K562 (cell line): ENCODE results near the gene SLC39A11. TPM values are rescaled to one million over a fixed set of nuclear protein-coding genes. Genes with fewer than 3 reads are reported as not detected.

ENCODE experiments used
- ATAC-seq: fragments of 200-7000 bp; cut with Tn5 transposase; 3 replicates; pipeline ENCODE4 v1.9.1; 2020; ENCODE audit warnings: moderate library complexity
- BruUV-seq: library from RNA; stranded (reverse); fragments of 400-500 nt; replicated peaks from 2 replicates; lab custom pipeline; 2021; lab: Mats Ljungman, UMichigan
- CTCF ChIA-PET: fragments of 300-600 bp; formaldehyde crosslinking; extraction: SDS; loops from one replicate; lab custom pipeline; 2021; ENCODE audit warnings: low intra/inter-chr PET ratio; lab: Yijun Ruan, JAX
- POLR2A ChIA-PET: fragments of 300-600, 350-650 bp; sonication (Branson Sonifier 250); formaldehyde crosslinking; extraction: SDS; loops from one replicate; lab custom pipeline; 2021; ENCODE audit warnings: antibody characterized with exemption, inconsistent platforms; lab: Yijun Ruan, JAX
- DNase-seq, 4 experiments: peaks; one replicate each; pipeline versions ENCODE4 v3.0.0 to v3.0.0-alpha.2; 2011 to 2018; ENCODE audit warnings: low spot score in 3 of 4, mixed read lengths in 3 of 4; ENCODE audit errors: extremely low read depth in 1 of 4
- FAIRE-seq: peaks from 2 replicates; lab custom pipeline; 2011; peaks lifted over from hg19 to GRCh38; lab: Jason Lieb, UNC
- H2AFZ ChIP-seq: 2 replicates; pipeline ENCODE4 v1.6.0; 2011; ENCODE audit warnings: low read depth, low read length, control low read depth, inconsistent platforms
- H3K27ac ChIP-seq: fragments of 200-600 bp; 3 replicates; pipeline ENCODE4 v1.8.0; 2011; ENCODE audit warnings: low read depth, mild to moderate bottlenecking, control low read depth, inconsistent platforms, low read length, moderate library complexity, mixed read lengths; ENCODE audit errors: extremely low read depth
- H3K27me3 ChIP-seq, 2 experiments: fragments of 300-600 bp in 1 of 2; 2 replicates in 1 of 2; 3 replicates in 1 of 2; pipeline versions ENCODE4 v1.6.0 to v1.8.0; 2011; ENCODE audit warnings: inconsistent platforms in 2 of 2, low read length in 2 of 2, mild to moderate bottlenecking in 1 of 2, mixed read lengths in 1 of 2, moderate library complexity in 1 of 2; ENCODE audit not compliant: control insufficient read depth in 2 of 2, insufficient read depth in 2 of 2
- H3K36me3 ChIP-seq: fragments of 300-600 bp; 3 replicates; pipeline ENCODE4 v1.8.0; 2011; ENCODE audit warnings: mild to moderate bottlenecking, low read length, inconsistent platforms; ENCODE audit not compliant: control insufficient read depth, insufficient read depth
- H3K4me1 ChIP-seq, 2 experiments: fragments of 200-600 bp in 1 of 2; replicated peaks in 1 of 2; 2 replicates in 1 of 2; 3 replicates in 1 of 2; pipeline versions ENCODE4 v1.5.1 to v1.8.0; 2011; ENCODE audit warnings: inconsistent platforms in 2 of 2, low read length in 2 of 2, mild to moderate bottlenecking in 1 of 2, mixed read lengths in 1 of 2, moderate library complexity in 1 of 2; ENCODE audit not compliant: control insufficient read depth in 2 of 2, insufficient read depth in 2 of 2
- H3K4me2 ChIP-seq: 2 replicates; pipeline ENCODE4 v1.6.1; 2011; ENCODE audit warnings: low read length, control low read depth, inconsistent platforms, mixed read lengths; ENCODE audit not compliant: insufficient read depth
- H3K4me3 ChIP-seq: fragments of 200-600 bp; sonication (generic), shearing (Covaris generic); 2 replicates; pipeline ENCODE4 v1.5.1; 2016; ENCODE audit warnings: control low read depth, inconsistent platforms
- H3K79me2 ChIP-seq: fragments of 200-600 bp; 3 replicates; pipeline ENCODE4 v1.8.0; 2011; ENCODE audit warnings: low read length, inconsistent platforms; ENCODE audit not compliant: control insufficient read depth, insufficient read depth
- H3K9ac ChIP-seq, 2 experiments: 2 replicates each; pipeline versions ENCODE4 v1.6.0 to v1.6.1; 2011; ENCODE audit warnings: low read depth in 2 of 2, low read length in 2 of 2, control low read depth in 1 of 2, inconsistent platforms in 1 of 2, mild to moderate bottlenecking in 1 of 2, mixed read lengths in 1 of 2; ENCODE audit not compliant: insufficient read depth in 1 of 2
- H3K9me1 ChIP-seq: one replicate; pipeline ENCODE4 v1.6.0; 2011; ENCODE audit warnings: inconsistent platforms, mild to moderate bottlenecking, low read length, moderate library complexity; ENCODE audit not compliant: control insufficient read depth, insufficient read depth
- H3K9me3 ChIP-seq: replicated peaks from 2 replicates; pipeline ENCODE4 v1.5.1; 2011; ENCODE audit warnings: low read depth, low read length, inconsistent platforms; ENCODE audit not compliant: control insufficient read depth, insufficient read depth
- H4K20me1 ChIP-seq: replicated peaks from 2 replicates; pipeline ENCODE4 v1.6.1; 2011; ENCODE audit warnings: low read length, inconsistent platforms, mixed read lengths; ENCODE audit not compliant: control insufficient read depth, insufficient read depth
- ARID3B ChIP-seq: fragments of 250-450 bp; sonication (Bioruptor Pico); IDR thresholded peaks from 2 replicates; pipeline ENCODE4 v1.4.0; 2020; ENCODE audit warnings: borderline replicate concordance
- ATF1 ChIP-seq, 2 experiments: fragments of 450-650 bp in 1 of 2; IDR thresholded peaks; 2 replicates each; pipeline ENCODE4 v1.6.1; 2016; ENCODE audit warnings: missing compliant biosample characterization in 1 of 2, missing genetic modification characterization in 1 of 2
- CXXC5 ChIP-seq: fragments of 250-450 bp; sonication (Bioruptor Pico); IDR thresholded peaks from 2 replicates; pipeline ENCODE4 v1.8.0; 2022; ENCODE audit warnings: inconsistent platforms, mild to moderate bottlenecking, moderate library complexity
- ELK1 ChIP-seq: sonication (generic); formaldehyde crosslinking; IDR thresholded peaks from 2 replicates; pipeline ENCODE4 v1.8.1; 2022; ENCODE audit warnings: missing genetic modification reagents
- EWSR1 ChIP-seq: fragments of 450-650 bp; IDR thresholded peaks from 2 replicates; pipeline ENCODE4 v1.6.1; 2018; ENCODE audit warnings: borderline replicate concordance, mild to moderate bottlenecking, low read depth, moderate library complexity; ENCODE audit not compliant: partially characterized antibody
- KLF10 ChIP-seq: fragments of 250-450 bp; sonication (Bioruptor Pico); IDR thresholded peaks from 2 replicates; pipeline ENCODE4 v1.6.1; 2021; ENCODE audit warnings: matching md5 sums
- MXI1 ChIP-seq: IDR thresholded peaks from 2 replicates; pipeline ENCODE4 v1.6.1; 2011; ENCODE audit warnings: low read depth, mild to moderate bottlenecking, improper control_type of control experiment, low read length
- PML ChIP-seq: IDR thresholded peaks from 2 replicates; pipeline ENCODE4 v1.6.1; 2012; ENCODE audit warnings: low read length, inconsistent platforms
- SPI1 ChIP-seq: IDR thresholded peaks from 2 replicates; pipeline ENCODE4 v1.6.1; 2011; ENCODE audit warnings: low read depth, low read length, control low read depth, borderline replicate concordance
- ZNF124 ChIP-seq: sonication (generic); formaldehyde crosslinking; IDR thresholded peaks from 2 replicates; pipeline ENCODE4 v1.8.1; 2022; ENCODE audit warnings: missing genetic modification reagents
- ZNF347 ChIP-seq: fragments of 450-650 bp; formaldehyde crosslinking; IDR thresholded peaks from 2 replicates; pipeline ENCODE4 v1.4.0; 2020; ENCODE audit warnings: low read depth, mild to moderate bottlenecking, moderate library complexity
- ZNF644 ChIP-seq: fragments of 200-800 bp; sonication (Bioruptor generic); IDR thresholded peaks from 2 replicates; pipeline ENCODE4 v1.6.1; 2016; ENCODE audit warnings: low read depth, missing genetic modification characterization, missing compliant biosample characterization
- whole genome bisulfite sequencing: fragments of 100-300 bp; shearing (Covaris generic); methylation state at CpG from one replicate; pipeline ENCODE4 v1.1.6; 2016; ENCODE audit warnings: low coverage, mixed read lengths; ENCODE audit not compliant: insufficient coverage; ENCODE audit errors: missing lambda C conversion rate; 5-methylcytosine and 5-hydroxymethylcytosine counted together
- in situ Hi-C: fragments of 300-500 bp; cut with MboI; formaldehyde crosslinking; loops from 4 replicates; pipeline ENCODE4 v1.15.0; 2018; ENCODE audit warnings: inconsistent platforms, mixed read lengths
- intact Hi-C: fragments of 100-400 bp; cut with micrococcal nuclease; formaldehyde crosslinking; loops from 2 replicates; pipeline ENCODE4 v1.14.2; 2022
- polyA plus RNA-seq, 8 experiments: library from polyadenylated mRNA; depleted of rRNA in 4 of 8; stranded (reverse) in 5 of 8; unstranded in 3 of 8; fragments of >200 nt; fragmentation: Nextera tagmentation in 2 of 8; fragmentation: Illumina TruSeq in 1 of 8; extraction: Ambion mirVana in 2 of 8; extraction: Trizol in 1 of 8; gene quantifications; 2 replicates each; pipeline versions ENCODE4 v1.2.1 to v1.2.3, GENCODE V29; 2011 to 2014; ENCODE audit warnings: inconsistent platforms in 1 of 8, missing spikeins in 1 of 8
- total RNA-seq, 7 experiments: library from RNA; depleted of rRNA in 6 of 7; stranded (reverse); fragments of >200 nt in 6 of 7; fragmentation: Illumina TruSeq in 2 of 7; extraction: Trizol in 2 of 7; gene quantifications; 2 replicates each; pipeline versions ENCODE4 v1.2.1 to v1.2.3, GENCODE V29; 2011 to 2021; ENCODE audit warnings: low replicate concordance in 1 of 7

SLC39A11 gene
- total and polyA plus RNA-seq, 9 of the 15 experiments (the other 6 are each of a cell fraction or from before 2014, with no cell fraction given), result 10.5 to 26.4 (median 13.4) TPM

GRCh38 chr17:72622661-72623433 lies 469.6 kb downstream of the SLC39A11 start:
- in situ Hi-C loops, result no loop called here

GRCh38 chr17:72619976-72620650 lies 472.4 kb downstream of the SLC39A11 start:
- no peaks in the 10 kb centered on the region for H4K20me1 ChIP-seq
- POLR2A ChIA-PET, result interaction anchor here (0.6 to 0.7 kb wide), 2 partner anchors 16 to 1759 kb away, joined by 3 to 4 read pairs; no protein-coding TSS in a partner anchor
- H3K27me3 ChIP-seq, result peaks cover 0 to 26% of the 10 kb centered on the region in 2 experiments; a peak in 3 of 5 replicates
- H3K27ac ChIP-seq, result no peak overlapping the region
- 0% methylated on average over 7 of the region's 7 CpGs for WGBS
- intact Hi-C loops (no loop called here), in situ Hi-C loops (no loop called here)
- TF ChIP-seq ELK1 (no peak), ATF1 (CRISPR knock-in tag; IDR thresholded peaks at IDR 0.05) (no peak), ATF1 (tag; IDR thresholded peaks at IDR 0.05) (no peak), CXXC5 (CRISPR knock-in tag) (no peak), ARID3B (CRISPR knock-in tag) (no peak), MXI1 (no peak), ZNF347 (no peak)
- no peaks in the 10 kb centered on the region for H3K79me2 ChIP-seq
- ATAC-seq (no peak), FAIRE-seq (no peak), DNase-seq (no peak)
- H3K9me1 ChIP-seq, result no peaks in the 10 kb centered on the region
- no peaks in the 10 kb centered on the region for H3K4me1 ChIP-seq
- H3K4me3 ChIP-seq, result no peak overlapping the region
- BruUV-seq, result no TSS peak
- H2AFZ ChIP-seq, result no peak overlapping the region
- H3K9ac ChIP-seq, result no peak overlapping the region
- H3K36me3 ChIP-seq, result no peaks in the 10 kb centered on the region
- CTCF ChIA-PET, result no interaction called here
- H3K4me2 ChIP-seq, result no peak overlapping the region
- H3K9me3 ChIP-seq, result no peaks in the 10 kb centered on the region

More at GRCh38 chr17:72622661-72623433, 469.6 kb downstream of the SLC39A11 start:
- 1% methylated on average over 17 of the region's 17 CpGs for WGBS
- CTCF ChIA-PET, result no interaction called here
- no peaks in the 10 kb centered on the region for H3K79me2 ChIP-seq
- H3K4me2 ChIP-seq, result no peak overlapping the region
- FAIRE-seq (no peak), ATAC-seq (no peak), DNase-seq (no peak)
- H3K9me1 ChIP-seq, result no peaks in the 10 kb centered on the region
- no peaks in the 10 kb centered on the region for H3K36me3 ChIP-seq
- no TSS peak for BruUV-seq
- POLR2A ChIA-PET, result no interaction called here
- no peaks in the 10 kb centered on the region for H4K20me1 ChIP-seq
- no peak for TF ChIP-seq MXI1
- no peak for TF ChIP-seq PML
- TF ChIP-seq ZNF124 (CRISPR knock-in tag), result no peak
- no peak for TF ChIP-seq EWSR1
- no peak for TF ChIP-seq KLF10 (CRISPR knock-in tag)
- TF ChIP-seq ZNF644 (tag), result no peak
- no peak for TF ChIP-seq SPI1
- peaks cover 0 to 10% of the 10 kb centered on the region in 2 experiments; a peak in 1 of 5 replicates for H3K27me3 ChIP-seq
- no peaks in the 10 kb centered on the region for H3K4me1 ChIP-seq
- no peaks in the 10 kb centered on the region for H3K9me3 ChIP-seq
- H3K9ac ChIP-seq, result no peak overlapping the region
- intact Hi-C loops, result no loop called here
- H2AFZ ChIP-seq, result no peak overlapping the region
- no peak overlapping the region for H3K4me3 ChIP-seq
- H3K27ac ChIP-seq, result no peak overlapping the region
